A549 (cell line): ENCODE measurements around the gene ARL5C. TPM values are rescaled to one million over a fixed set of nuclear protein-coding genes. Genes with fewer than 3 reads are reported as not detected.

ENCODE experiments used
- ATAC-seq, 2 experiments: fragments of 200-7000 bp in 1 of 2; fragments of >200 bp in 1 of 2; cut with Nextera tagmentation in 1 of 2; cut with Tn5 transposase in 1 of 2; 3 replicates each; pipeline versions ENCODE4 v1.8.0 to v1.9.1; 2018 to 2020; ENCODE audit warnings: mild to moderate bottlenecking in 1 of 2, moderate library complexity in 1 of 2
- CTCF ChIA-PET: fragments of 300-600 bp; sonication (Branson Sonifier 250); formaldehyde crosslinking; extraction: SDS; loops from one replicate; lab custom pipeline; 2021; ENCODE audit warnings: antibody characterized with exemption, inconsistent platforms; lab: Yijun Ruan, JAX
- POLR2A ChIA-PET: fragments of 350-600 bp; formaldehyde crosslinking; extraction: SDS; loops from one replicate; lab custom pipeline; 2021; ENCODE audit warnings: antibody characterized with exemption, inconsistent platforms; lab: Yijun Ruan, JAX
- DNase-seq, 2 experiments: peaks; one replicate each; pipeline versions ENCODE4 v3.0.0 to v3.0.0-alpha.2; 2011 to 2016; ENCODE audit warnings: low read depth in 1 of 2, low spot score in 1 of 2
- FAIRE-seq: peaks from 2 replicates; lab custom pipeline; 2011; peaks lifted over from hg19 to GRCh38; lab: Jason Lieb, UNC
- H3K27ac ChIP-seq, 2 experiments: fragments of >200 bp; sonication (Bioruptor Twin); formaldehyde crosslinking; 3 replicates each; pipeline ENCODE4 v1.5.1; 2016 to 2017
- H3K4me1 ChIP-seq: fragments of >200 bp; sonication (Bioruptor Twin); formaldehyde crosslinking; 3 replicates; pipeline ENCODE4 v1.6.1; 2016
- H3K4me2 ChIP-seq: fragments of >200 bp; sonication (Bioruptor Twin); formaldehyde crosslinking; 3 replicates; pipeline ENCODE4 v1.6.1; 2016
- H3K4me3 ChIP-seq: fragments of >200 bp; sonication (Bioruptor Twin); formaldehyde crosslinking; 3 replicates; pipeline ENCODE4 v1.5.1; 2016
- H3K9me3 ChIP-seq: fragments of >200 bp; sonication (Bioruptor Twin); formaldehyde crosslinking; 3 replicates; pipeline ENCODE4 v1.6.1; 2016
- CHD2 ChIP-seq: fragments of 150-350 bp; IDR thresholded peaks from 2 replicates; pipeline ENCODE4 v1.6.1; 2014; ENCODE audit warnings: low read length; ENCODE audit not compliant: partially characterized antibody
- E2F6 ChIP-seq: IDR thresholded peaks from 2 replicates; pipeline ENCODE4 v1.6.1; 2012; ENCODE audit warnings: low read depth, borderline replicate concordance
- EHF ChIP-seq: fragments of 250-450 bp; sonication (Bioruptor Pico); IDR thresholded peaks from 2 replicates; pipeline ENCODE4 v1.5.0; 2020; ENCODE audit warnings: mild to moderate bottlenecking
- EP300 ChIP-seq, 2 experiments: fragments of >200 bp; sonication (Bioruptor Twin); formaldehyde crosslinking; IDR thresholded peaks; 2 replicates in 1 of 2; 3 replicates in 1 of 2; pipeline ENCODE4 v1.6.1; 2016 to 2017
- FOSL2 ChIP-seq, 2 experiments: fragments of 450-650 bp in 1 of 2; fragments of >200 bp in 1 of 2; sonication (Bioruptor Twin) in 1 of 2; formaldehyde crosslinking; IDR thresholded peaks; 2 replicates each; pipeline versions ENCODE4 v1.5.0 to v1.6.1; 2016 to 2020; ENCODE audit warnings: mild to moderate bottlenecking in 1 of 2, moderate library complexity in 1 of 2
- HES2 ChIP-seq: fragments of >200 bp; sonication (Bioruptor Twin); formaldehyde crosslinking; IDR thresholded peaks from 2 replicates; pipeline ENCODE4 v1.6.1; 2016
- HEYL ChIP-seq: fragments of 250-450 bp; sonication (Bioruptor Pico); IDR thresholded peaks from 2 replicates; pipeline ENCODE4 v1.8.0; 2021; ENCODE audit warnings: mild to moderate bottlenecking, moderate library complexity
- HOXB13 ChIP-seq: fragments of 250-450 bp; sonication (Bioruptor Pico); IDR thresholded peaks from 2 replicates; pipeline ENCODE4 v1.5.0; 2020; ENCODE audit warnings: low read depth, mild to moderate bottlenecking, moderate library complexity
- KDM1A ChIP-seq: fragments of 200-600 bp; sonication (generic); IDR thresholded peaks from 2 replicates; pipeline ENCODE4 v1.6.1; 2016; ENCODE audit warnings: low read depth, mild to moderate bottlenecking
- MAX ChIP-seq: IDR thresholded peaks from 2 replicates; pipeline ENCODE4 v1.6.1; 2012
- MAZ ChIP-seq: fragments of 150-350 bp; IDR thresholded peaks from 2 replicates; pipeline ENCODE4 v1.6.1; 2014; ENCODE audit warnings: antibody characterized with exemption, low read depth, low read length, borderline replicate concordance
- NFE2L2 ChIP-seq: fragments of 150-350 bp; conservative IDR thresholded peaks from 2 replicates; pipeline ENCODE4 v1.6.1; 2014; ENCODE audit warnings: low read length
- RARB ChIP-seq: fragments of 250-450 bp; sonication (Bioruptor Pico); IDR thresholded peaks from 2 replicates; pipeline ENCODE4 v1.8.0; 2021; ENCODE audit warnings: mild to moderate bottlenecking, moderate library complexity
- RCOR1 ChIP-seq: fragments of 150-350 bp; IDR thresholded peaks from 2 replicates; pipeline ENCODE4 v1.6.1; 2014; ENCODE audit warnings: antibody characterized with exemption, low read length, low read depth
- SREBF2 ChIP-seq: fragments of 450-650 bp; IDR thresholded peaks from 2 replicates; pipeline ENCODE4 v1.6.1; 2014; ENCODE audit warnings: mild to moderate bottlenecking, moderate library complexity
- ZSCAN20 ChIP-seq: fragments of 250-450 bp; sonication (Bioruptor Pico); IDR thresholded peaks from 2 replicates; pipeline ENCODE4 v1.8.0; 2022; ENCODE audit warnings: mild to moderate bottlenecking, moderate library complexity
- WGBS: methylation state at CpG from one replicate; pipeline ENCODE4 v1.1.6; 2017; ENCODE audit errors: missing lambda C conversion rate; 5-methylcytosine and 5-hydroxymethylcytosine counted together
- polyA plus RNA-seq, 4 experiments: library from polyadenylated mRNA; depleted of rRNA in 3 of 4; stranded (reverse); fragments of >200 nt; fragmentation: RNase III in 1 of 4; extraction: RNeasy Plus Mini Kit Qiagen cat#74134 plus additional on column Dnase treatment in 1 of 4; gene quantifications; 2 replicates in 3 of 4; 3 replicates in 1 of 4; pipeline ENCODE4 v1.2.3, GENCODE V29; 2011 to 2017

Gene ARL5C
- polyA plus RNA-seq, 2 of the 4 experiments (the other 2 are of a cell fraction) = not detected

GRCh38 chr17:39212195-39212810 is 46.3 kb upstream of the ARL5C start:
- ATAC-seq = no peak
- Histone ChIP-seq H3K4me3 (no peak overlapping the region), H3K4me2 (no peak overlapping the region), H3K4me1 (peaks cover 34% of the 10 kb centered on the region), H3K9me3 (no peaks in the 10 kb centered on the region), H3K27ac (no peak overlapping the region; a peak in 1 of 6 replicates)
- FAIRE-seq = no peak
- POLR2A ChIA-PET = interaction anchor here (0.6 kb wide), 1 partner anchor 7 kb away, joined by 6 read pairs; no protein-coding TSS in a partner anchor
- DNase-seq = no peak
- TF ChIP-seq NFE2L2 (no peak), HOXB13 (CRISPR knock-in tag) (no peak), RCOR1 (no peak), MAX (no peak), KDM1A (no peak), CHD2 (no peak), EP300 (IDR thresholded peaks at IDR 0.05) (no peak), SREBF2 (no peak), E2F6 (no peak), HEYL (no peak), EHF (CRISPR knock-in tag) (no peak), MAZ (no peak), ZSCAN20 (CRISPR knock-in tag) (no peak)
- CTCF ChIA-PET = interaction anchor here (1.0 to 31.5 kb wide), 3 partner anchors 11 to 335 kb away, joined by 3 to 1140 read pairs (median 6); no protein-coding TSS in a partner anchor
- WGBS = 89% methylated on average over 9 of the region's 11 CpGs

DNA sequence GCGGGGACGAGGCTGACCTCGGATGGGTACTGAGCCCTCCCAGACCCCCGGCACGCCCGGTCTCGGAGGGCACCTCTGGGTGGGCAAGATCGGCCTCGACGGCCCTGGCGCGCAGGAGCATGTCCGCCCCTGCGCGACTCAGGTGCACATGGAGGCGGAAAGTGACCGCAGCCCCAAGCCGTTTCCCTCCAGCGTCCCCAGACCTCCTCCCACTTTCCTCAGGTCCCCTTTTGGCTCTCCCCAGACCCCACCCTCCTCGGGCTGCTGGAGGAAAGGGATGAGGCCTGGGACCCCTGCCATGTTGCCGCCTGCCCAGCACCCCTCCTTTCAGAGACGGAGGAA is 44.1 kb upstream of the ARL5C start:
- no peak for FAIRE-seq
- TF ChIP-seq KDM1A = no peak
- TF ChIP-seq HES2 = no peak
- no peak for TF ChIP-seq RARB (CRISPR knock-in tag)
- no peak for TF ChIP-seq ZSCAN20 (CRISPR knock-in tag)
- Histone ChIP-seq H3K4me1 (peaks cover 34% of the 10 kb centered on the region), H3K27ac (peak overlapping the region; percentile 64 to 73; a peak in 4 of 6 replicates), H3K9me3 (no peaks in the 10 kb centered on the region), H3K4me3 (peak overlapping the region; percentile 25; the same call in 2 of the 3 replicates), H3K4me2 (peak overlapping the region; percentile 72)
- WGBS = 74% methylated on average over 19 of the region's 22 CpGs
- CTCF ChIA-PET = interaction anchor here (1.4 to 31.5 kb wide), 5 partner anchors 9 to 337 kb away, joined by 3 to 1140 read pairs (median 9); no protein-coding TSS in a partner anchor
- ATAC-seq = no peak
- no peak for DNase-seq
- POLR2A ChIA-PET = interaction anchor here (2.4 kb wide), 1 partner anchor 10 kb away, joined by 16 read pairs; the partner anchor contains the start of gene RPL19

DNA sequence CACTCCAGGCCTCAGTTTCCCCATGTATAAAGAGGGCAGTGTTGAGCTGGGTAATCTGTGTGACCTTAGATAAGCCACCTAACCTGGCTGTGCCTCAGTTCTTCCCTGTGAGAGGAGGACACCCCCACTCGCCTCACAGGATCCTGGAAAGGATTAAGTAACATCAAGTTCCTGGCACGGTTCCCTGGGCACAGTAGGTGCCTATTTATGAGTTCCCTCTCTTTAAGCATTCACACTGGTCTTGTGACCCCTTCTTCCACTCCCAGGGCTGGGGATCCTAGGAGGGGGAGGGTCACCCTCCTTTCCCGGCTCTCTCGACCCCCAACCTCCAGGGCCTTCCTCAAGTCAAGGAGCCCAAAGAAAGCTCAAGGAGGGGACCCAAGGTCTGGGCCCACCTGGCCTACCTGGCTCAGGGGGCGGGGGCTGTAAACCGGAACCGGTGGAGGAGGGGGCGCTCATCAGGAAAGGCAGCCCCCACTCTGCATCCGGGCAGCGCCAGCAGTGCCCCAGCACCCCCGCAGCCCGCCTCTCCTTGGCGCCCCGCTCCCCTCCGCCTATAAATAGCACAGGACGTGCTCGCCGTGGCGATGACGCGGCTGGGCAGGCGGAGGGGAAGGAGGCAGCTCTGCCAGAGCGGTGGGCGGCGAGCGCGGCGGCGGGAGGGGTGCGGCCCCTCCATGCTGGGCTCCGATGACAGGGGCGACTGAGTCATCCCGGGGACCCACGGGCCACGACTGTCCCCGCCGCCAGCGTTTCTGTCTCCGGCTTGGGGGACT is 43.5 kb upstream of the ARL5C start:
- 34% methylated on average over 33 of the region's 39 CpGs for WGBS
- H3K4me3 ChIP-seq = peak overlapping the region; percentile 25; the same call in 2 of the 3 replicates
- peak overlapping the region; percentile 64 to 73; a peak in 4 of 6 replicates for H3K27ac ChIP-seq
- ATAC-seq (no peak), DNase-seq (no peak), FAIRE-seq (no peak)
- H3K4me1 ChIP-seq = peaks cover 34% of the 10 kb centered on the region
- H3K4me2 ChIP-seq = peak overlapping the region; percentile 72
- POLR2A ChIA-PET = interaction anchor here (0.6 to 2.4 kb wide), 2 partner anchors 10 to 173 kb away, joined by 9 to 16 read pairs; partner anchors contain the start of gene RPL19
- TF ChIP-seq RCOR1 (no peak), HOXB13 (CRISPR knock-in tag) (no peak), FOSL2 (IDR thresholded peaks at IDR 0.05) (no peak), FOSL2 (CRISPR knock-in tag; IDR thresholded peaks at IDR 0.05) (peak; percentile 41; the same call in 1 of the 2 replicates)
- H3K9me3 ChIP-seq = no peaks in the 10 kb centered on the region
- CTCF ChIA-PET = interaction anchor here (1.4 to 31.5 kb wide), 6 partner anchors 10 to 413 kb away, joined by 4 to 1140 read pairs (median 26); partner anchors contain the start of gene RPL19
